Neural progenitor cell (in vitro differentiated cells): ENCODE measurements around the gene GPR37L1.

Experiments
- EZH2 ChIP-seq: fragments of 200-600 bp; sonication (generic); IDR thresholded peaks from 2 replicates; pipeline ENCODE4 v1.6.1; 2017; ENCODE audit warnings: antibody characterized with exemption, mild to moderate bottlenecking, moderate library complexity
- EZH2phosphoT487 ChIP-seq: fragments of 200-600 bp; sonication (generic); IDR thresholded peaks from 2 replicates; pipeline ENCODE4 v1.6.1; 2017; ENCODE audit warnings: antibody characterized with exemption
- TF ChIP-seq, protein P1 (sequence below): fragments of 200-600 bp; sonication (generic); IDR thresholded peaks from 2 replicates; pipeline ENCODE4 v1.5.1; 2017; ENCODE audit warnings: antibody characterized with exemption, mild to moderate bottlenecking

DNA sequence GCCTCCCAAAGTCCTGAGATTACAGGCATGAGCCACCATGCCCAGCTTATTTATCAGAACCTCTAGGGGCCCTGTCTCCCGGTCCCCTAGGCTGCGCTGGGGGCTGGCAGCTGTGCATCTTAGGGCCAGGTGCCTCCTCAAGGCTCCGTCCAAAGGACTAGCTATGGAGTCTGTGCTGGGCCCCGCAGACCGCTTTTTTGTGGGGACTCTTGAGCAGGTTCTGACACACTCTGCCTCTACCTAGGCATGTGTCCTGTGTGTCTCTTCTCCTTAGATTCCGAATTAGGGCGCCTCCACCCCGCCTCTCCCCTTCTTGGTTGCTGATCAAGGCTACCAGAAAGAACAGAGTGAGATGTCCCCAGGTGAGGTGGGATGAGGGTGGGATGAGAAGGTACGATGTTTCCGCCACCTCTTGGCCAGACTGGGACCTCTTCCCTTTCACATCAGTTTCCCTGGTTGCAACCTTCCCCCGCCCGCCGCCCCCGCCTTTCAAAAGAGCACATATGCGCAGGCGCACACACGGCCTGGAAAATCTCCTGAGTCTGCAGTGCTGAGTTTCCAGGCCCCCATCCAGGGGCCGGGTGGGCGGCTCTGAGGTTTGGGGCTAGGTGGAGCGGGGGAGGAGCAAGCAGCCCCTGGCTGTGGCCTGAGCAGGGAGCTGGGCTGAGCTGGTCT, 42.7 kb downstream of the GPR37L1 start:
- TF ChIP-seq, protein P1, sequence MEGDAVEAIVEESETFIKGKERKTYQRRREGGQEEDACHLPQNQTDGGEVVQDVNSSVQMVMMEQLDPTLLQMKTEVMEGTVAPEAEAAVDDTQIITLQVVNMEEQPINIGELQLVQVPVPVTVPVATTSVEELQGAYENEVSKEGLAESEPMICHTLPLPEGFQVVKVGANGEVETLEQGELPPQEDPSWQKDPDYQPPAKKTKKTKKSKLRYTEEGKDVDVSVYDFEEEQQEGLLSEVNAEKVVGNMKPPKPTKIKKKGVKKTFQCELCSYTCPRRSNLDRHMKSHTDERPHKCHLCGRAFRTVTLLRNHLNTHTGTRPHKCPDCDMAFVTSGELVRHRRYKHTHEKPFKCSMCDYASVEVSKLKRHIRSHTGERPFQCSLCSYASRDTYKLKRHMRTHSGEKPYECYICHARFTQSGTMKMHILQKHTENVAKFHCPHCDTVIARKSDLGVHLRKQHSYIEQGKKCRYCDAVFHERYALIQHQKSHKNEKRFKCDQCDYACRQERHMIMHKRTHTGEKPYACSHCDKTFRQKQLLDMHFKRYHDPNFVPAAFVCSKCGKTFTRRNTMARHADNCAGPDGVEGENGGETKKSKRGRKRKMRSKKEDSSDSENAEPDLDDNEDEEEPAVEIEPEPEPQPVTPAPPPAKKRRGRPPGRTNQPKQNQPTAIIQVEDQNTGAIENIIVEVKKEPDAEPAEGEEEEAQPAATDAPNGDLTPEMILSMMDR = no peak
- TF ChIP-seq EZH2 (no peak), EZH2phosphoT487 (no peak)
